WI38 (cell line): Measurements from ENCODE around the gene RAP2C.
A peak's percentile ranks its signal among the peaks of the same experiment; 100 is the strongest.

Experiments used
- H3K4me3 ChIP-seq: 2 replicates; pipeline ENCODE4 v1.5.1; 2011; ENCODE audit warnings: low read depth, mild to moderate bottlenecking, control low read depth, low read length
- CTCF ChIP-seq: IDR thresholded peaks from 2 replicates; pipeline ENCODE4 v1.5.1; 2012; ENCODE audit warnings: low read depth, mild to moderate bottlenecking, control low read depth, low read length

The RAP2C gene

GRCh38 chrX:132219343-132219768 is at the start of gene RAP2C:
RAP2C (minus strand) TSS chrX:132219447; CDS start chrX:132217268, 2,179 bp downstream.
- TF ChIP-seq CTCF, result peak; percentile 47

GRCh38 chrX:132267392-132267791 is 48.1 kb upstream of the RAP2C start:
- TF ChIP-seq CTCF, result no peak
- no peak overlapping the region for H3K4me3 ChIP-seq

More at GRCh38 chrX:132219343-132219768, at the start of gene RAP2C:
- peak within 1 kb of the TSS; percentile 69 for H3K4me3 ChIP-seq

- no peak overlapping the region for H3K4me3 ChIP-seq
- no peak for TF ChIP-seq CTCF
Measured at GRCh38 chrX:132266583-132267355, 47.5 kb upstream of the RAP2C start.

GRCh38 chrX:132263127-132263526 is 43.9 kb upstream of the RAP2C start:
- TF ChIP-seq CTCF, result no peak
- H3K4me3 ChIP-seq, result no peak overlapping the region

- TF ChIP-seq CTCF, result no peak
- H3K4me3 ChIP-seq, result no peak overlapping the region
Measured at GRCh38 chrX:132258509-132258908, 39.3 kb upstream of the RAP2C start.

GRCh38 chrX:132257116-132257515 is 37.9 kb upstream of the RAP2C start:
- TF ChIP-seq CTCF, result no peak

GRCh38 chrX:132236121-132236520 is 16.9 kb upstream of the RAP2C start:
- H3K4me3 ChIP-seq, result no peak overlapping the region
- no peak for TF ChIP-seq CTCF

More at GRCh38 chrX:132257116-132257515, 37.9 kb upstream of the RAP2C start:
- H3K4me3 ChIP-seq, result no peak overlapping the region
